Astrocyte (in vitro differentiated cells and primary cell): ENCODE measurements around the gene UBE2G2. TPM values are rescaled to one million over a fixed set of nuclear protein-coding genes. Genes with fewer than 3 reads are reported as not detected.
A peak's percentile ranks its signal among the peaks of the same experiment; 100 is the strongest.

Experiments
- DNase-seq: peaks from one replicate; pipeline ENCODE4 v3.0.0-alpha.2; 2010; ENCODE audit warnings: low read depth
- FAIRE-seq: peaks from 2 replicates; lab custom pipeline; 2011; peaks lifted over from hg19 to GRCh38; lab: Jason Lieb, UNC
- H2AFZ ChIP-seq: 2 replicates; pipeline ENCODE4 v1.6.0; 2012; ENCODE audit warnings: low read depth, low read length, inconsistent platforms
- H3K27ac ChIP-seq: 2 replicates; pipeline ENCODE4 v1.5.1; 2011; ENCODE audit warnings: low read depth, low read length, inconsistent platforms
- H3K27me3 ChIP-seq: 2 replicates; pipeline ENCODE4 v1.6.0; 2011; ENCODE audit warnings: low read length, inconsistent platforms; ENCODE audit not compliant: insufficient read depth
- H3K36me3 ChIP-seq: 2 replicates; pipeline ENCODE4 v1.5.1; 2011; ENCODE audit warnings: low read length, inconsistent platforms; ENCODE audit not compliant: insufficient read depth
- H3K4me1 ChIP-seq: 2 replicates; pipeline ENCODE4 v1.5.1; 2011; ENCODE audit warnings: low read length, inconsistent platforms; ENCODE audit not compliant: insufficient read depth
- H3K4me2 ChIP-seq: 2 replicates; pipeline ENCODE4 v1.6.0; 2012; ENCODE audit warnings: low read length, inconsistent platforms
- H3K4me3 ChIP-seq: 2 replicates; pipeline ENCODE4 v1.5.1; 2011; ENCODE audit warnings: low read depth, mild to moderate bottlenecking, low read length, inconsistent platforms; ENCODE audit not compliant: insufficient read depth
- H3K79me2 ChIP-seq: 2 replicates; pipeline ENCODE4 v1.6.0; 2012; ENCODE audit warnings: mild to moderate bottlenecking, low read length, inconsistent platforms; ENCODE audit not compliant: insufficient read depth
- H3K9ac ChIP-seq: 2 replicates; pipeline ENCODE4 v1.6.0; 2012; ENCODE audit warnings: mild to moderate bottlenecking, low read length, inconsistent platforms
- H3K9me3 ChIP-seq: 2 replicates; pipeline ENCODE4 v1.5.1; 2012; ENCODE audit warnings: low read depth, mild to moderate bottlenecking, low read length, inconsistent platforms; ENCODE audit not compliant: insufficient read depth
- H4K20me1 ChIP-seq: 2 replicates; pipeline ENCODE4 v1.6.0; 2012; ENCODE audit warnings: low read length, inconsistent platforms; ENCODE audit not compliant: insufficient read depth
- H3K27ac Mint-ChIP-seq: one replicate; pipeline ENCODE4 v1.8.0; 2021; ENCODE audit warnings: mild to moderate bottlenecking, mixed read lengths; ENCODE audit not compliant: unreplicated experiment
- H3K27me3 Mint-ChIP-seq: one replicate; pipeline ENCODE4 v1.8.0; 2021; ENCODE audit warnings: low read depth, mixed read lengths; ENCODE audit not compliant: unreplicated experiment
- H3K36me3 Mint-ChIP-seq: one replicate; pipeline ENCODE4 v1.8.0; 2021; ENCODE audit warnings: low read depth, mixed read lengths; ENCODE audit not compliant: unreplicated experiment
- H3K4me1 Mint-ChIP-seq: one replicate; pipeline ENCODE4 v1.8.0; 2021; ENCODE audit warnings: low read depth, mixed read lengths; ENCODE audit not compliant: unreplicated experiment
- H3K4me3 Mint-ChIP-seq: one replicate; pipeline ENCODE4 v1.8.0; 2021; ENCODE audit warnings: mild to moderate bottlenecking, moderate library complexity, mixed read lengths; ENCODE audit not compliant: unreplicated experiment
- H3K9me3 Mint-ChIP-seq: one replicate; pipeline ENCODE4 v1.8.0; 2021; ENCODE audit warnings: mild to moderate bottlenecking, mixed read lengths; ENCODE audit not compliant: unreplicated experiment
- EZH2 ChIP-seq: IDR thresholded peaks from 2 replicates; pipeline ENCODE4 v1.6.1; 2012; ENCODE audit warnings: mild to moderate bottlenecking, low read length, inconsistent platforms; ENCODE audit not compliant: insufficient read depth
- total RNA-seq: library from RNA; stranded (reverse); gene quantifications from 2 replicates; pipeline ENCODE4 v1.2.1, GENCODE V29; 2021
- TF ChIP-seq, protein P1 (sequence below): IDR thresholded peaks from 2 replicates; pipeline ENCODE4 v1.5.1; 2011; ENCODE audit warnings: low read depth, mild to moderate bottlenecking, inconsistent platforms, low read length, moderate library complexity; ENCODE audit not compliant: insufficient read depth

The UBE2G2 gene
- total RNA-seq, 1 donor from 2014 or later, result 74.5 TPM

DNA sequence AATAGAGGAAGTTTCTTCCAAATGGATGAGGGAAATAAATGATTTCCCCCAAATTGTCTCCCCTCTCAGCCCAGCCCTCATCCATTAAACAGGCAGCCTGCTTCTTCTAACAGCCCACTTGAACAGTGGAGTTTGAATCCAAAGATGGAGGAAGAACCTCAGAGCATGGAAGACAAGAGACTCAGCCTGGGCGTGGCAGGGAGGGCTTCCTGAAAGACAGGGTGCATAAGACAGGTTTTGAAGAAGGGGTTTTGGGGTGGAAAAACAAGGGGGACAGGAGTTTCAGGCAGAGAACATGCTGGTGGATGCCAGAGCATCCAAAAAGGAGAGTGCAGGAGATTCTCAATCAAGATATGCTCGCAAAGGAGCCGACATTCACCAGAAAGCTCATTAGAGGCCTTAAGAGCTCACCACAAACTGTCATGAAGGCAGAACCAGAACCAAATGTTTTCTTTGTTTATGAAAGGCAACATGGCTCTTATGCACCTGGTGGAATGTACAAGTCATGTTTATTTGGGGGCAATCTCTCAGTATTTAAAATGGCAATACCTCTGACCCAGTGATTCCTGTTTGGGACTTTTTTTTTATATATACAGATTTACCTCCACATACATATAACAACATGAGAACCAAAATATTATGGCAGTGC is 63.8 kb downstream of the UBE2G2 start:
- H3K27me3 Mint-ChIP-seq, result peaks cover 55% of the 10 kb centered on the region
- no peak for FAIRE-seq
- H4K20me1 ChIP-seq, result no peaks in the 10 kb centered on the region
- DNase-seq, result peak; percentile 29
- no peak overlapping the region for H3K4me2 ChIP-seq
- H3K27ac Mint-ChIP-seq, result no peak overlapping the region
- no peaks in the 10 kb centered on the region for H3K36me3 ChIP-seq
- H3K79me2 ChIP-seq, result no peaks in the 10 kb centered on the region
- TF ChIP-seq, protein P1, sequence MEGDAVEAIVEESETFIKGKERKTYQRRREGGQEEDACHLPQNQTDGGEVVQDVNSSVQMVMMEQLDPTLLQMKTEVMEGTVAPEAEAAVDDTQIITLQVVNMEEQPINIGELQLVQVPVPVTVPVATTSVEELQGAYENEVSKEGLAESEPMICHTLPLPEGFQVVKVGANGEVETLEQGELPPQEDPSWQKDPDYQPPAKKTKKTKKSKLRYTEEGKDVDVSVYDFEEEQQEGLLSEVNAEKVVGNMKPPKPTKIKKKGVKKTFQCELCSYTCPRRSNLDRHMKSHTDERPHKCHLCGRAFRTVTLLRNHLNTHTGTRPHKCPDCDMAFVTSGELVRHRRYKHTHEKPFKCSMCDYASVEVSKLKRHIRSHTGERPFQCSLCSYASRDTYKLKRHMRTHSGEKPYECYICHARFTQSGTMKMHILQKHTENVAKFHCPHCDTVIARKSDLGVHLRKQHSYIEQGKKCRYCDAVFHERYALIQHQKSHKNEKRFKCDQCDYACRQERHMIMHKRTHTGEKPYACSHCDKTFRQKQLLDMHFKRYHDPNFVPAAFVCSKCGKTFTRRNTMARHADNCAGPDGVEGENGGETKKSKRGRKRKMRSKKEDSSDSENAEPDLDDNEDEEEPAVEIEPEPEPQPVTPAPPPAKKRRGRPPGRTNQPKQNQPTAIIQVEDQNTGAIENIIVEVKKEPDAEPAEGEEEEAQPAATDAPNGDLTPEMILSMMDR, result no peak
- no peak for TF ChIP-seq EZH2
- H3K9ac ChIP-seq, result no peak overlapping the region
- H3K36me3 Mint-ChIP-seq, result peaks cover 2% of the 10 kb centered on the region
- H2AFZ ChIP-seq, result no peak overlapping the region
- no peak overlapping the region for H3K27ac ChIP-seq
- peaks cover 32% of the 10 kb centered on the region for H3K9me3 ChIP-seq
- no peak overlapping the region for H3K4me3 Mint-ChIP-seq
- peaks cover 27% of the 10 kb centered on the region for H3K9me3 Mint-ChIP-seq
- H3K4me3 ChIP-seq, result no peak overlapping the region
- H3K4me1 Mint-ChIP-seq, result peaks cover 4% of the 10 kb centered on the region
- no peaks in the 10 kb centered on the region for H3K4me1 ChIP-seq
- H3K27me3 ChIP-seq, result peaks cover 2% of the 10 kb centered on the region

DNA sequence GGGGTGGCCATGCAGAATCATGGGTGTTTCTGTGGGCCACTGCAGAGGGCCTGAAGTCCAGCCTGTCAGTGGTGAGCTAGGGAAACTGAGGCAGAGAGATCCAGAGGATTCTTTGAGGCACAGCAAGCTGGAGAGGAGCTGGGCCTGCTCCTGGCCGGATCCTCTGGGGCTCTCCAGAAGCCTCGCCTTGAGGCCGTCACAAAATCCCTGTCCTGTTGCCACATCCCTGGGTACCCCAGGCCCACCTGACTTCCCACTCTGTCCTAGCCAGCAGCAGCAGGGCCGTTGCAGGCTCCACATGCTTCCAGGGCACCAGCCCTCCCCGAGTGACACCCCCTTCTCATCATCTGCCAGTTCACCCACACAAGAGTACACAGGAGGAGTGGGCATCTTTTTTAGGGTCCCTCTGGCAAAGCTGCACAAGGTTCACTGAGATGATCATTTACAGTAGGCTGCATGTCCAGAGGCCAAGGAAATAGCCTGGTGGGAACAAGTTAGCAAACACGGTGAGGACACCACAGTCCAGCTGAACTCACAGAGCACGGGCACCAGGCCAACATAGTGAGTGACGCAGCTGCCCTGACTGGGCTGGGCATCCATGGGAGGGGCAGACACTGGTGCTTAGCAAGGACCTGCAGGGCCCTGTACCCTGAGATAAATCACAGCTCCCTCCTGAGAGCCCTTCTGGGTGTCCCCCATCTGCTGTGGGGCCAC is 65.2 kb downstream of the UBE2G2 start:
- Histone ChIP-seq H3K27ac (no peak overlapping the region), H3K4me1 (no peaks in the 10 kb centered on the region), H3K4me3 (no peak overlapping the region), H3K79me2 (no peaks in the 10 kb centered on the region), H3K36me3 (no peaks in the 10 kb centered on the region), H3K9me3 (peaks cover 34% of the 10 kb centered on the region), H4K20me1 (no peaks in the 10 kb centered on the region), H3K9ac (no peak overlapping the region), H3K4me2 (no peak overlapping the region), H3K27me3 (peaks cover 2% of the 10 kb centered on the region), H2AFZ (no peak overlapping the region)
- peaks cover 27% of the 10 kb centered on the region for H3K9me3 Mint-ChIP-seq
- no peak overlapping the region for H3K4me3 Mint-ChIP-seq
- H3K27ac Mint-ChIP-seq, result peak overlapping the region; percentile 58
- TF ChIP-seq, protein P1, result no peak
- no peak for TF ChIP-seq EZH2
- DNase-seq (no peak), FAIRE-seq (no peak)
- H3K36me3 Mint-ChIP-seq, result peaks cover 2% of the 10 kb centered on the region
- peaks cover 62% of the 10 kb centered on the region for H3K27me3 Mint-ChIP-seq
- H3K4me1 Mint-ChIP-seq, result peaks cover 4% of the 10 kb centered on the region

DNA sequence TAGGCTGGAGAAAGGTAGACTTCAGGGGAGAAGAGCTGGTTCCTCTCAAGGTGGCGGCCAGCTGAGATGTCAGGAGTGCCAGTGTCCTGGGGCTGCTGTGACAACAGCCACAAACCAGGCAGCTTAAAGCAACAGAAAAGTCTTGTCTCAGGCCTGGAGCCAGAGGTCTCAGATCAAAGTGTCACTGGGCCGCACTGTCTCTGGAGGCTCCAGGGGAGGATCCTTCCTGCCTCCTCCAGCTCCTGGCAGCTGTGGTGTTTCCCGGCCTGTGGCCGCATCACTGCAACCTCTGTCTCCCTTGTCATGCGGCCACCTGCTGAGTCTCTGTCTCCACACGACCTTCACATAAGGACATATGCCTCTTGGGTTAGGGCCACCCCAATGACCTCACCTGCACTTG is 65.8 kb downstream of the UBE2G2 start:
- peaks cover 2% of the 10 kb centered on the region for H3K27me3 ChIP-seq
- no peak overlapping the region for H3K9ac ChIP-seq
- no peak overlapping the region for H3K4me3 Mint-ChIP-seq
- peaks cover 2% of the 10 kb centered on the region for H3K36me3 Mint-ChIP-seq
- no peaks in the 10 kb centered on the region for H3K36me3 ChIP-seq
- no peak overlapping the region for H2AFZ ChIP-seq
- DNase-seq, result no peak
- peaks cover 69% of the 10 kb centered on the region for H3K27me3 Mint-ChIP-seq
- H3K9me3 ChIP-seq, result peaks cover 34% of the 10 kb centered on the region
- H4K20me1 ChIP-seq, result no peaks in the 10 kb centered on the region
- TF ChIP-seq, protein P1, result no peak
- no peak for TF ChIP-seq EZH2
- H3K4me3 ChIP-seq, result no peak overlapping the region
- peaks cover 27% of the 10 kb centered on the region for H3K9me3 Mint-ChIP-seq
- no peak overlapping the region for H3K27ac Mint-ChIP-seq
- H3K79me2 ChIP-seq, result no peaks in the 10 kb centered on the region
- peaks cover 4% of the 10 kb centered on the region for H3K4me1 Mint-ChIP-seq
- no peak for FAIRE-seq
- no peaks in the 10 kb centered on the region for H3K4me1 ChIP-seq
- H3K4me2 ChIP-seq, result no peak overlapping the region
- H3K27ac ChIP-seq, result no peak overlapping the region
